HEK293T (cell line): ENCODE data around the gene DPYSL4.

ENCODE experiments used
- BHLHE40 ChIP-seq: fragments of 450-650 bp; IDR thresholded peaks from 2 replicates; pipeline ENCODE4 v1.6.1; 2016; ENCODE audit warnings: mild to moderate bottlenecking, moderate library complexity, borderline replicate concordance
- FOXK2 ChIP-seq: fragments of 450-650 bp; IDR thresholded peaks from 2 replicates; pipeline ENCODE4 v1.6.1; 2016; ENCODE audit warnings: mild to moderate bottlenecking
- FOXM1 ChIP-seq: fragments of 450-650 bp; IDR thresholded peaks from 2 replicates; pipeline ENCODE4 v1.6.1; 2017; ENCODE audit warnings: mild to moderate bottlenecking, borderline replicate concordance
- HDGF ChIP-seq: fragments of 450-650 bp; IDR thresholded peaks from 2 replicates; pipeline ENCODE4 v1.6.1; 2017; ENCODE audit warnings: antibody characterized with exemption, borderline replicate concordance
- L3MBTL2 ChIP-seq: fragments of 450-650 bp; conservative IDR thresholded peaks from 2 replicates; pipeline ENCODE4 v1.6.1; 2016; ENCODE audit warnings: mild to moderate bottlenecking
- LEF1 ChIP-seq: fragments of 450-650 bp; IDR thresholded peaks from 2 replicates; pipeline ENCODE4 v1.6.1; 2017; ENCODE audit warnings: mild to moderate bottlenecking, borderline replicate concordance
- PKNOX1 ChIP-seq: fragments of 450-650 bp; IDR thresholded peaks from 2 replicates; pipeline ENCODE4 v1.6.1; 2016
- SP1 ChIP-seq: fragments of 450-650 bp; IDR thresholded peaks from 2 replicates; pipeline ENCODE4 v1.6.1; 2017
- SUZ12 ChIP-seq: fragments of 450-650 bp; IDR thresholded peaks from 2 replicates; pipeline ENCODE4 v1.6.1; 2016; ENCODE audit warnings: mild to moderate bottlenecking
- TARDBP ChIP-seq: fragments of 450-650 bp; IDR thresholded peaks from 2 replicates; pipeline ENCODE4 v1.6.1; 2016

GRCh38 chr10:132158823-132159222 lies 27.9 kb upstream of the DPYSL4 start:
- TF ChIP-seq HDGF (no peak), TARDBP (no peak), SUZ12 (no peak), FOXM1 (no peak), FOXK2 (no peak), PKNOX1 (no peak), BHLHE40 (no peak), LEF1 (no peak), SP1 (no peak), L3MBTL2 (no peak)
